GM03348 (cell line): ENCODE results near the gene RACGAP1.

Experiments used
- DNase-seq: peaks from one replicate; pipeline ENCODE4 v3.0.0; 2012; ENCODE audit warnings: low spot score

The RACGAP1 gene

DNA sequence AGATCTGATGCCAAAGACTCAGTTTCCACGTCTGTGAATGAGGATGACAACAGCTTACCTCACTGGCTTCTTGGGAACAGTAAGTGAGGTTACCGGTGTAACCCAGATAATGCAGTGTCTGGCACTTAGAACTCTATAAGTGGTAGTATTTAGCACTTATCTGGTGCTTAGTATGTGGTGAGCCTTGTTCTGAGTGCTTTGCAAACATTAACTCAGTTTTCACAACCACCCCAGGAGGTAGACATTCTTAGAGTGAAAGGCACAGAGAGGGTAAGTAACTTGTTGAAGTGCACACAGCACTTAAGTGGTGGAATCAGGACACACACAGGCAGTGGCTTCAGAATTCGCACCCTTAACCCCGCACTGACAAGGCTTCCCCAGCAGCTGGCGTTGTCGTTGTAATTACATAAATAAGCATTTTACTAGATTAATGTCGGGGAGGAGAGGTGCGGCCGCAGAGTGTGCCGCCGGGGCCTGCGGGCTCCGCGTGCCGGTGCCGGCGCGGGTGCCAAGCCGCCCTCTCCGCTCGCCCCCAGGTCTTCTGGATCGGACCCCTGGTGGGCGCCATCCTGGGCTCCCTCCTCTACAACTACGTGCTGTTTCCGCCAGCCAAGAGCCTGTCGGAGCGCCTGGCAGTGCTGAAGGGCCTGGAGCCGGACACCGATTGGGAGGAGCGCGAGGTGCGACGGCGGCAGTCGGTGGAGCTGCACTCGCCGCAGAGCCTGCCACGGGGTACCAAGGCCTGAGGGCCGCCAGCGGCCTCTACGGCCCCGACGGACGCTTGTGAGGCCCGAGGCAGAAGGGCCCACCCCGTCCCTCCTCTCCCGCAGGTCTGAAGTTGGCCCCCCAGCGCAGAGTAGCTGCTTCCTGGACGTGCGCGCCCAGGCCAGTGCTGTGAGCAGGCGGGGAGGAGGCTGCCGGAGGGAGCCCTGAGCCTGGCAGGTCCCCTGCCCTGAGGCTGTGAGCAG lies 70.1 kb downstream of the RACGAP1 start:
- DNase-seq: no peak

DNA sequence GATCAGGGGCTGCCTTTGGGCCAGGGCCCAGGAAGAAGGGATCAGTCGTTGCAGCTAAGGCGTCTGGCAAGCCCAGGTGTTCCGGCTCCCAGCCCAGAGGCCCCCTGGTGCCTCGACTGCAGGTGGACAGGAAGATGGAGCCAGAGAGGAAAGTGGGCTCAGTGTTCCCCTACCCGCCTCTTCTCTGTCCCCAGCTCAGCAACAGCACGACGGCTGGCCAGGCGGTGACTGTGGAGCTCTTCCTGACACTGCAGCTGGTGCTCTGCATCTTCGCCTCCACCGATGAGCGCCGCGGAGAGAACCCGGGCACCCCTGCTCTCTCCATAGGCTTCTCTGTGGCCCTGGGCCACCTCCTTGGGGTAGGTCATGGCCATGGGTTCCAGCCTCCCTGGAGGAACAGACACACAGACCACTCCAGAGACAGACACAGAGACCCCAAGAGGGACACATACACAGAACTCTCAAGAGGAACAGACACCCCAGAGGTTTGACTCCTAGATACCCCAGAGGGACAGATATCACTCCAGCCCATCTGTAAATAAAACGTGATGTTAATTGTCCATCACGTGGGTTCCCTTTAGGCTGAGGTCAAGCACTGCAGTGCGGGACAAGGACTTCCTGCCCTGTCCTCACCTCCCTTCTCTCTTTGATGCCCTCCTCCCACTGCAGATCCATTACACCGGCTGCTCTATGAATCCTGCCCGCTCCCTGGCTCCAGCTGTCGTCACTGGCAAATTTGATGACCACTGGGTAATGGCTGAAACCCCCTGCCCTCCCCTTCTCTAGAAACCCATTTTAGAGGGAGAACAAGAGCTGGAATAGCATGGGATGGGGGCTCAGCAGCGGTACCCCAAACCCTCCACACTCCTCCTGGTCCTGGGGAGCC lies 71.1 kb downstream of the RACGAP1 start:
- DNase-seq: no peak

DNA sequence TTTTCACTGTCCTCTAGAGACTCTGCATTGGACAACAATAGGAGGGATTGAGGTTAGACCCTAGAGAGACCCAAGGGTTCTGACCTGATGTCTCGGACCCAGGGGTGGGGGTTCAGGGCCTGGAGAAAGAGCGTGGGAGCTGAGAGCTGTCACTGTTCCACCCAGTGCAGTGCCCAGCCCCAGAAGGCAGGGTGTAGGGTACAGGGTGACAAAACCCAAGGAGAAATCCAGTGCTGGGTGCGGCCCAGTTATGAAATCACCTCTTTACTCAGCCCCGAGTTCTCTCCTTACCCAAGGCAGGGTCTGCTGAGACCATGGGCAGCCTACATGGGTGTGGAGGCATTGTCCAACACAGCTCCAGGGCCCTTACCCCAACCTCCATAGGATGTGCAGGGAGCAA lies 72.1 kb downstream of the RACGAP1 start:
- DNase-seq: no peak

GRCh38 chr12:49952391-49953055 lies 72.8 kb downstream of the RACGAP1 start:
- DNase-seq: no peak

DNA sequence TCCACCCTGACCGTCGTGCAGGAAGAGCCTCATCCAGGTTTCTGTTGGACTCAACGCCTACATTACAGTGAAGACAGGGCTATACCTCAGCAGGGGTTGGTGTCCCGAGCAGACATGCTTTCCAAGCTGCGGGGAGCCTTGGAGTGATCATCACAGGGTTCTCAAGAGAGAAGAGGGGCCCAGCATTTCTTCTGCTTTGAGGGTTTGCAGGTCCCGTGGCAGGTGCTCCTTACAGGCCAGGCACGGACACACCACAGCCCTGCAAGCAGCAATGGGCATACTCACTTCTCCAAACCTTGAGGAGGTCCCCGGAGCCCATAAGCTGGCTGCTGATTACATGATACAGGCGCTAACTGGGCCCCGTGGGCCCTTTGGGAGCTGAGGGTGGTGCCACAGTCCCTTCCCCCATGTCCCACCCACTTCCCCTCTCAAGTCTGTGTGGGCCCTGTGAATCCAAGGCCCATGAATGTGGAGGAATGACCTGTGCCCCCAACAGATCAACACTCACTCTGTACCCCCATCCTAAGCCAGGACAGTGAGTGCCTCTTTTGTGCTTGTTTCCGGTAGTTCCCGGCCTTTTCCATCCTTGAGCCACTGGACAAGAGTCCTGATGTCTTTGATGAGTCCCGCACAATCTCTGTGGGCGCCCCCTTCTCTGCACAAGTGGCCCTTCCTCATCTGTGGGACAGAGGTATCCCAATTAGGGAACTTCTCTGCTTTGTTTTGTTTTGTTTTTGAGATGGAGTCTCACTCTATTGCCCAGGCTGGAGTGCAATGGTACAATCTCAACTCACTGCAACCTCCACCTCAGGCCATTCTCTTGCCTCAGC lies 73.7 kb downstream of the RACGAP1 start:
- no peak for DNase-seq

DNA sequence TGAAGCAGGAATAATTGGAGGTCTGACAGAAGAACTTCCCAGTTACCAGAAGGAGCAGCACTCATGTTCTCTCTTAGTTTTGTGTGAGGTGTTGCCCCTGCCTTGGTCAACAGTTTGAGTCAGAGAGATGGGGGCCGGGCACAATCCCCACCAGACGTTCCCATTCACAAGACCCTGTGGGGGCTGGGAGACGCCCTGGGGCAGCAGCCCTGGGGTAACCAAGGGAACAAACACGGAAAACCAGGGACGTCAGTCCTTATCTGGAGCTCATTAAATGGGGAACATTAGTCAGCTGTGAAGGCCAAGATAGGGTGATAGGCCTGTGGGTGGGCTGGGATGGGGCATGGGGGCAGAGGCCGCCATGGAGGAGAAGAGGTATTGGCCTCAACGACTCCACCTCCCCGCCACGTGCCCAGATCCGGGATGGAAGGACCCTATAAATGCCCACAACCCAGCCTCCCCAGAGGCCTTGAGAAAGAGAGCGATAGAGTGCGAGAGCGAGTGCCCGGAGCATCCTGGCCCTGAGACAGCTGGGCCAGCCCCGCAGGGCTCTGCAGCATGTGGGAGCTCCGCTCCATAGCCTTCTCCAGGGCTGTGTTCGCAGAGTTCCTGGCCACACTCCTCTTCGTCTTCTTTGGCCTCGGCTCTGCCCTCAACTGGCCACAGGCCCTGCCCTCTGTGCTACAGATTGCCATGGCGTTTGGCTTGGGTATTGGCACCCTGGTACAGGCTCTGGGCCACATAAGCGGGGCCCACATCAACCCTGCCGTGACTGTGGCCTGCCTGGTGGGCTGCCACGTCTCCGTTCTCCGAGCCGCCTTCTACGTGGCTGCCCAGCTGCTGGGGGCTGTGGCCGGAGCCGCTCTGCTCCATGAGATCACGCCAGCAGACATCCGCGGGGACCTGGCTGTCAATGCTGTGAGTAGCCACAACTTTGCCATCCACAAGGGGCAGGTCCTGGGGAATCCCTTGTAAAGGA lies 74.7 kb downstream of the RACGAP1 start, which contains the start of gene AQP2:
TSS of gene AQP2 (plus strand) at position 465 of the 979 bp plus-strand sequence. CDS start at position 559, 94 bp downstream.
- DNase-seq: no peak

GRCh38 chr12:49949866-49950265 lies 75.4 kb downstream of the RACGAP1 start:
- DNase-seq: no peak

GRCh38 chr12:49948866-49949845 lies 76.1 kb downstream of the RACGAP1 start:
- DNase-seq: no peak

- DNase-seq: no peak
Measured at GRCh38 chr12:49947593-49948226, 77.6 kb downstream of the RACGAP1 start.

DNA sequence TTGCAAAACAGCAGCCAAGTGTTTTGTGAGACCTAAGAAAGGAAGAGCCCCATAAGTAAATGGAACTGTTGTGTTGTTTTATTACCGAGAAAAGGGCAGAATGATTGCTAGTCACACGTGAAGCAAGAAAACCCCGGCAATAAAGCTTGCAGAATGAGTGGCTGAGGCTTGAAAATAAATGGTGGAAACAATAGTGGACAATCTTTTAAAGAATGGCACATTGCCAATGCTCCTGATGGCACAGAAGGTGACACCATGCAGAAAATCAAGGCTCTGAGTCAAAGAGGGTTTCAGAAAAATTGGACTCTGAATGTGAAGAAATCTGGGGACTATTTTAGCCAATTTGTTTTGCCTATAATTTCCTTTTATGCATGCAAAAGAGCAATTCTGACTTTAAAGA lies 78.8 kb downstream of the RACGAP1 start:
- no peak for DNase-seq

DNA sequence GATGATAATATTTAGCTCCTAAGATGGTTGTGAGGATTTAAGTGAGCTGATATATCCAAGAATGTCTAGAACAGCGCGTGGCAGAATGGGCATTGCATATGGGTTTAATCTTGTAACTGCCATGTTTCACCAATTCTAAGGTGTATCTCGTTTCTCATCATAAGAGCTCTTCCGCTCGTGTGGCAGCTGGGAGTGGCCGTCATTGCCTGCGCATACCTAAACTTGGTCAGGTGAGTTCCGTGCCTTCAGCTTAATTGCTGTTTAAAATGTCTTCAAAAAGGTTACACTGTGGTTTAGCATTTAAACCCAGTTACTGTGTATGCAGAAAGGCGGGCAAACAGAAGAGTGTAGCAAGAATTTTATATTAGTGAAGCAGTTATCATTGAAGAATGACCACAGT lies 79.2 kb downstream of the RACGAP1 start:
- no peak for DNase-seq

- DNase-seq: peak; percentile 95
Measured at GRCh38 chr12:49945394-49946080, 79.8 kb downstream of the RACGAP1 start.

DNA sequence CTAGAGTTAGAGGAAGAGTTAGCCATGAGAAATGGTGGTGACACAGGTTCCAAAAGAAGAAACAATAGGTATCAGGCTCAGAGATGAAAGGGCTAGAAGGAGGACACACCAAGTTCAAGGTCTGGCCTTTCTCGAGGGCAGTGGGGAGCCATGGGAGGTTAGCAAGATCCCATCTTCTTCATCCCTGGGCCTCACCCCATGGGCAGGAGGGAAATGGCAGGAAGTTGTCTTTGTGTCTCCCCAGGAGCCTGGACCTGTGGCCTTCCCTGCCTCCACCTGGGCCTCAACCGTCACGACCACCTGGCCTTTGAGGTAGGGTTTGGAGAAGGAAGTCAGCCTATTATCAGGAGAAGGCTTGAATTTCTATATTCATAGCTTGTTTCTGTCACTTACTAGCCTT lies 80.6 kb downstream of the RACGAP1 start:
- no peak for DNase-seq

- DNase-seq: no peak
Measured at GRCh38 chr12:49944046-49944445, 81.2 kb downstream of the RACGAP1 start.

- no peak for DNase-seq
Measured at GRCh38 chr12:49943625-49943960, 81.7 kb downstream of the RACGAP1 start.

DNA sequence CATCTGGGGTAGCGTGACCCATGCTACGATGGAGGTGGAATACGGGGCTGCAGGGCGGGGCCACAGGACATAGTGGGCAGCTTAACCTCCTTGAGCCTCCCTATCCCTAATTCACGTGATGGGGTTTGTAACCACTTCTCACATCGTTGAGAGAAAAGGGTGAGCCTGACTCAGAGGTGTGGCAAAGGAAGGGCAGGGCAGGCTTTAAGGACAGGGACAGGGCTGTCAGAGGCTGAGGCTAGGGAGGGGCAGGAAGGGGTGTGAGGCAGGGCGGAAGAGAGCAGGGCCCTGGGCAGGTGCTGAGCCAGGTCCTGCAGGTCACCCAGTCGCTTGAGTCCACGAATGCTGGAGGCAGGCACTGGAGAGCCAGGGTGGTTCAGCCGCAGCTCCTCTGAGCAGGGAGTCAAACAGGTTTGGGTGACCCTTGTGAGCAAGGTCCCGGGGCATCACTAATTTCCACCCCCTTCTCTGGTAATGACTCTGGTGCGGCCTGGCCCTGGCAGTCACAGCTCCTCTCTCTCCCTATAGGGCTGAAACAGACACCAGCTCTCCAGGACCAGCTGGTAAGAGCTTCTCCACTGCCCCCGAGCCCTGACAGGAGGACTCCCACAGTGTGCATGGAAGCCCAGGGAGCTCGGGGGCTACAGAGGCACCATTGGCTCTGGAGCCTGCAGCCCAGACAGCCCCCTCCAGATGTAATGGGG lies 82.2 kb downstream of the RACGAP1 start:
- no peak for DNase-seq

DNA sequence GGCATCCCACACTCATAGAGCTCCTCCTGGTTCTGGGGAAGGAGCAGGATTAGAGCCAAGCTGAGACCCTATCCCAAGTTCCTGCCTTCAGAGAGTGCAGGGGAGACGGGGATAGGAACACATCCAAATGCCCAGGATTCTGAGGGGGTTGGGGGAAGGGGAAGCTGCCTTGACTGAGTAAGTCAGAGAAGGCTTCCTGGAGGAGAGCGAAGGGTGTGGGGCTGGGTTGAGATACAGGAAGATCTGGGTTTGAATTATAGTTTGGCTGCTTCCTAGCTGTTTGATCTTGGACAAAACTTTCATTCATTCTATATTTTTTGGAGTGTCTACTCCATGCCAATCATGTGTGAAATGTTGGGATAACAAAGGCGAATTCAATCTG lies 82.8 kb downstream of the RACGAP1 start:
- DNase-seq: no peak
